Stimulated activated CD8-positive, alpha-beta memory T cell treated with anti-CD3 and anti-CD28 coated beads, Interleukin-4, amount 100 ng/mL, for 24 hours (primary cell): ENCODE measurements around the gene STXBP5L.
"Not testable (repeated sequence)": the region's sequence is repeated elsewhere in the genome, so short reads cannot be mapped to it uniquely, and the experiment has no call there.

Source experiments
- DNase-seq: peaks from one replicate; pipeline ENCODE4 v3.0.0-alpha.2; 2020; ENCODE audit warnings: low read depth

Gene STXBP5L

DNA sequence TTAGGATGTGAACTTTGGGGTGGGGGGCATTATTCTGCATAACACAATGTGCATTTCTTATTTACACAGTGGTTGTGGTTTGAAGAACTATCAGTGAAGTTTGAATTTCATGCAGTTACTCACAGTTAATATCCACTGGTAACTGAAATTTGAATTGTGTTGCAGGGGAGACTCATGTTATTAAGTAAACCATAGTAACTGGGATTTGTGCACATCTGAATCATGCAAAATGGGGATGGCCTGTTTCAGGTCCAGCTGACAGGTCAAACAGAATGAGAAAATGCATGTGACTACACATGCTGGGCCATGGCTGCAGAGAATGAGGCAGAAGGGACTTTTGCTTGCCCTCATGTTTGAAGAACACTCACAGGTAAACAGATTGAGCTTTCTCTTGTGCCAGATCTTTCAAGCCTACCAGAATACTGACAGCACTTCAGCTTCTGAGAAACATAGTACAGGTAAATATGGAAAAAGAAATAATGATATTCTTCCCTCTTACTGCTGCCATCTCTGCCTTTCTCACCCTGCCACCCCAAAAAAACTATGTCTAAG lies 522.7 kb downstream of the STXBP5L start:
- no peak for DNase-seq

DNA sequence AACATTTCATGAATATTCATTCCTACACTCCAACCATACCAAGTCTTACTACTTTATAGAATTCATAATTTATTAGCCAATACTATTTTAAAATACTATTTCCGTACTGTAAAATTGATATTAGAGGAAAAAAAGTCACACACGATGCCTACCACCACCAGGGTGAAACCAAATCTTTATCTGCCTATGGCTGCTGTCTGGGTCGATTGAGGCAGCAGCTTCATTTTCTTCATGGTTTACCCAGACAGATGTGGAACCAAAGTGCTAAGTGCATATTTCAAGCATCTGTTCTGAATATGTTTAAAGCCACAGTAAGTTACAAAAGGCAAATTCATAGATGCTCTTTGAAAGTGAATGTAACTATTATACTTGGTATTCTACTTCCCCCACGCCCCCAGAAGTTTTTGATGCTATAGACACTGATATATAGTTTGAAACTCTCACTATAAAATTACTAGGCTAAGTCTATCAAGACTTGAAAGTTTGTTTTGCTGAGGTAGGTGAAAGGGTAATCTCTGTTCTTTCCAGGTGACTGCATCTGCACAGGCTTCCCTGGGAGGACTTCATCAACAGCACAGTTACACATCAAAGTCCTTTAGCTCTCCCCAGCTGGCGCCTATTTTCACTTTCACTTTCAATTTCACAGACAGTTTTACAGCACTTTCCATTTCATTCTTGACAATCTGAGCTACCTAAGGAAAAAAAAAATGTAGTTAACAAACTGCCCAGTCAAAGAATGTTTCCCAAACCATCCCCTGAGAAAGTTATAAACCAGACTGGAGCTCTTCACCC lies 523.9 kb downstream of the STXBP5L start:
- DNase-seq, result no peak

DNA sequence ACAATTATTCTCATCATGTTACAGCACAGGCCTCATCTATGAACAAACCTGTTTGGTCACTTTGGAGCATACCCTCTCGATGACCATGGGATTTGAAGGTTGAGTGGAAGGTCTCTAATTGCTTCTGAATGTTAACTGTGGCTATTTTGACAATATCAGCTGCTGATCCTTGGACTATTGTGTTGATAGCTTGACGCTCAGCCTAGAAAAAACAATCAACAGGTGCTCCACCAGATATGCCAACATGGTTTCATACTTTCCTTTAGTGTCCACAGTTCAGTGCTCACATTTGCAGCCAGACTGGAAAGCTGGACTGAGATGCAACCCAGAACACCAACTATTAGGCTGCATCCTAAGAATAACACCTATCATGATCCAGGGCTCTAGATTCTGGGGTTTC lies 528.1 kb downstream of the STXBP5L start:
- no peak for DNase-seq

DNA sequence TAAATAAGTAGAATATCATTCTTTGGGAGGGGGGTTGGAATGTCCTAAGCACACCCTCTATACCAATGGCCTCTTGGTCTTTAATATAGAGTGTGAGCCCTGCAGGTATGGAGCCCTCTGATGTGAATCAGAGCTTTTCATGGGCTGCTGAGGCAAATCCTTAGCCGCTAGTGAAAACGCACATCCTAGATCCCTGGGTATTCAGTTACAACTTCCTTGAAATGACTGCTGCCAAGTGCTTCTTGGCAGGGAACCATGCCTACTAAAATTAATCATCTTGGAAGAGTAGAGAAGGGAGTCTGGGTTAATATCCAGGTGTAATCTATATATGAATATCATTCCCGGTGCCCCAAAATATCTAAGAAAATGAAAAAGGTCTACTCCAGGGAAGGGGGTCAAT lies 528.6 kb downstream of the STXBP5L start:
- DNase-seq, result no peak

DNA sequence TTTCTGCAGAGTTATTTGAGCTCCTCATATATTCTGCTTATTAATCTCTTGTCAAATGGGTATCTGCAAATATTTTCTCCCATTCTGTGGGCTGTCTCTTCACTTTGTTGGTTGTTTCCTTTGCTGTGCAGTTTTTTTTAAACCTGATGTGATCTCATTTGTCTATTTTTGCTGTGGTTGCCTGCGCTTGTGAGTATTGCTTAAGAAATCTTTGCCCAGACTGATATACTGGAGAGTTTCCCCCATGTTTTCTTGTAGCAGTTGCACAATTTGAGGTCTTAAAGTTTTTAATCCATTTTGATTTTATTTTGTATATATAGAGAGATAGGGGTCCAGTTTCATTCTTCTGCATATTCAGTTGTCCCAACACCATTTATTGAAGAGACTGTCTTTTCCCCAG lies 535.5 kb downstream of the STXBP5L start:
- DNase-seq, result no peak

DNA sequence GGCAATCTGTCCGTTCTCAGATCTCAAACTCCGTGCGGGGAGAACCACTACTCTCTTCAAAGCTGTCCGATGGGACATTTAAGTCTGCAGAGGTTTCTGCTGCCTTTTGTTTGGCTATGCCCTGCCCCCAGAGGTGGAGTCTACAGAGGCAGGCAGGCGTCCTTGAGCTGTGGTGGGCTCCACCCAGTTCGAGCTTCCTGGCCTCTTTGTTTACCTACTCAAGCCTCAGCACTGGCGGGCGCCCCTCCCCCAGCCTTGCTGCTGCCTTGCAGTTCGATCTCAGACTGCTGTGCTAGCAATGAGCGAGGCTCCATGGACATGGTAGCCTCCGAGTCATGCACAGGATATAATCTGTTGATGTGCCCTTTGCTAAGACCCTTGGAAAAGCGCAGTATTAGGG lies 543.7 kb downstream of the STXBP5L start:
- DNase-seq, result not testable (repeated sequence)

DNA sequence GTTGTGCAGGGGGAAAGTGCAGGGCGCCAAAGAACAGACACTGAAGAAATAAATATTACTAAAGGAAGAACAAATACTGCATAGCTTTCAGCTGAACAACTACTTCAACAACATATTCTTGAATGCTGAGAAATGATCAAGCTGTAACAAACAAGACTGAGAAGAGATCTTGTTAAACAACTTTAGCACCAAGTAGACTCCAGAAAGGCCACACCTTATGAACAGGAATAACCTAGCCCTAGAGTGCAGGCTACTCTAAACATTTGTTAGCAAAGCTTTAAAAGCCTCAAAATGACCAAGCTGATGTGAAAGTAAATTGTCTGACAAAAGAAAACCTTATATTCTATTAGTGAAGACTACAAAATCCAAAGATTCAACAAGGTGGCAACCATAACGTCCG lies 554.6 kb downstream of the STXBP5L start:
- no peak for DNase-seq

DNA sequence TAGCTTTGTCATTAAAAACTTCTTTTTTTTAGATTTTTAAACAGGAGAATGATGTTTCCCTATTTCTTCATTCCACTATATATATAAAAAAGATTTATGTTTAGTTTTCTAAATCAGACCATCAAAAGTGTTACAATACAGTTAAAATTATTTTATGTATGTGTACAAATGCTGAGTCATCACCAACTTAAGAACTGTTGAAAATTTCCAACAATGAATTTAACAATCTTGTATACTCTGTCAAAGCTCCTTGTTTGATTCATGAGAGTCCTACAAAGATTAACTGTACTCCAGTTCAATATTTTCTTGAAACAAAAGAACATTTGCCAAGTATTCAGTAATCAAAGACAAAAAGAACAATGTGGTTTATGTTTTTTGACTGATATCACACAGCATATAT lies 555.7 kb downstream of the STXBP5L start:
- no peak for DNase-seq

DNA sequence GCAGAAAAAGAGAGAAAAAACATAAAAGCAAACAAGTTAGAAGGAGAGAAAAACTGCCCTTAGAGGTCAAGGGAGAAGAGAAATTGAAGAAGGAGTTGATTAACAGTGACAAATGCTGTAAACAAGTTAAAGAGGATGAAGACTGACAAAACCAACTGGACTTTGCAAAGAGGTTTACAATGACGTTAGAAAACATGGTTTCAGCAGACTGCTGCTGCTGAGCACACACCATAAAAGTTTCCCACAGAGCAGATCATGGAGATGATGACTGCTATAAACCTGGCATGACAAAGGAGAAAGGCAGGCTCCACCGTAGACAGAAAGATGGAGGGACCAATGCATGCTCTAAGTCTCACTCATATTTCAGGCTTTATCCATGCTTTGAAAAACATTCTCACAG lies 559.1 kb downstream of the STXBP5L start:
- DNase-seq, result no peak

DNA sequence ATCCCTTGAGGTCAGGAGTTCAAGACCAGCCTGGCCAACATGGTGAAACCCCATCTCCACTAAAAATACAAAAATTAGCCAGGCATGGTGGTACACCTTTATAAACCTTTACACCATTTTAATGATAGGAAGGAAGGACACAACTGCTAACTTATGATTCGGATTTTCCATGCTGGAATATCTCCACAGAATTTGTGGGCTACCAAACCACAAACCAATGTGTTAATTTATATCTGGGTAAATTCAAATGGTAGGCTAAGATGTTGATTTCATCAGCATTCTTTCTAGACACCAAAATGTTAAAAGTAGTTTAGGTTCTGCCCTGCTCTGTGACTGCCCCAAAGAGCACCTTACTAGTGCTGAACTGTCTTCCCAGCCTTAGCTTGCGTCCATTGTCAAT lies 565.0 kb downstream of the STXBP5L start:
- no peak for DNase-seq
